NT2/D1 (cell line): ENCODE results near the gene GRHL3.

Experiments
- DNase-seq: peaks from one replicate; pipeline ENCODE4 v3.0.0-alpha.2; 2011; ENCODE audit warnings: low read depth, low spot score
- H3K27me3 ChIP-seq: 2 replicates; pipeline ENCODE4 v1.6.0; 2011; ENCODE audit warnings: mild to moderate bottlenecking; ENCODE audit not compliant: insufficient read length, insufficient read depth
- H3K36me3 ChIP-seq: 2 replicates; pipeline ENCODE4 v1.6.1; 2011; ENCODE audit warnings: mild to moderate bottlenecking, low read length, mixed read lengths; ENCODE audit not compliant: insufficient read depth, insufficient read length
- H3K4me1 ChIP-seq: 2 replicates; pipeline ENCODE4 v1.5.1; 2011; ENCODE audit not compliant: insufficient read depth, insufficient read length
- H3K4me3 ChIP-seq: 2 replicates; pipeline ENCODE4 v1.5.1; 2011; ENCODE audit warnings: low read depth; ENCODE audit not compliant: insufficient read length
- H3K9ac ChIP-seq: 2 replicates; pipeline ENCODE4 v1.6.0; 2011; ENCODE audit warnings: low read depth; ENCODE audit not compliant: insufficient read length
- H3K9me3 ChIP-seq: 2 replicates; pipeline ENCODE4 v1.5.1; 2011; ENCODE audit warnings: mild to moderate bottlenecking, low read length; ENCODE audit not compliant: insufficient read depth
- SUZ12 ChIP-seq: IDR thresholded peaks from 2 replicates; pipeline ENCODE4 v1.6.1; 2011; ENCODE audit not compliant: insufficient read length, insufficient read depth; ENCODE audit errors: extremely low read depth
- YY1 ChIP-seq: IDR thresholded peaks from 2 replicates; pipeline ENCODE4 v1.6.1; 2011; ENCODE audit not compliant: insufficient read length, insufficient read depth
- ZNF274 ChIP-seq: IDR thresholded peaks from 2 replicates; pipeline ENCODE4 v1.6.1; 2011; ENCODE audit warnings: mild to moderate bottlenecking, low read depth, low read length

Gene GRHL3

DNA sequence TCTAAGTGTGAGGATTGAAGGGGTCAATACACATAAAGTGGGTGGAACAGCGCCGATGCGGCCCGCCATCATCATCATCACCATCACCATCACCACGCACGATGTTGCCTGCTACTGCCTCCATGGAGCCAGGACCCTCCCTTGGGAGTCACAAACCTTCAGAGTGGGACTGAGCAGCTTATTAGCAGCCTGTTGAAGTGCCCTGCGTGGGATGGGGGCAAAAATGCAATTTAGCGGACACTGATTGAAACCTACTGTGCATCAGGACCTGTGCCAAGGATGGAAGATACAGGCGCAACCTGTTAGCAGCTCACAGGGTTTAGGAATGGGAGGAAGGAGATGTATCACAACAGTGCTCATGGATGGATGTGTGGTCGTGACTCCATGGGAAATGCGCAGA is 67.8 kb downstream of the GRHL3 start:
- no peak overlapping the region for H3K4me3 ChIP-seq
- H3K27me3 ChIP-seq: no peaks in the 10 kb centered on the region
- H3K4me1 ChIP-seq: peaks cover 2% of the 10 kb centered on the region
- H3K9ac ChIP-seq: no peak overlapping the region
- H3K9me3 ChIP-seq: peaks cover 15% of the 10 kb centered on the region; the same call in 1 of the 2 replicates
- DNase-seq: no peak
- TF ChIP-seq YY1: no peak
- no peak for TF ChIP-seq ZNF274
- peaks cover 40% of the 10 kb centered on the region for H3K36me3 ChIP-seq

DNA sequence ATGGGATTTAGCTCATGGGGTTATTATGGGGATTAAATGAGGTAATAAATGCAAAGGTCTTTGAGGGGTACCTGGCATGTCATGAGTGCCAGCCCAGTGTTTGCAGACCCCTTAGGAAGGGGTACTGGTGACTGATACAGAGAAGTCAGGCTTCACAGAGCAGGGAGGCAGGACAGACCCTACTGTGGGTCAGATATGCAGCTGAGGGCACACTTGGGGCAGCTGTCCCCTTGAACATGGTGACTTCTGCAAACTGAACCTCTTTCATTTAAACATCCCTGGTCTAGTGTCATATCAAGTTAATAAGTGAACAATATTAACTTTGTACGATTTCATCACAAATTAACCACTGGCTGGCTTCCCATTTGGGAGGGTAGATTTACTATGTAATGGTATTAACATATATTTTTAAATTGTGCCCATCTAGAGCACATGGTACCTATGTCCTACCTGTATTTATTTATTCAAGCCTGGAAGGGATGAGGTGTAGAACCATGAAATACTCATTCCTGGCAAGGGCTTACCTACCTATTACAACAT is 68.5 kb downstream of the GRHL3 start:
- H3K9ac ChIP-seq: no peak overlapping the region
- TF ChIP-seq SUZ12: no peak
- no peak for TF ChIP-seq ZNF274
- no peak for TF ChIP-seq YY1
- no peak for DNase-seq
- no peak overlapping the region for H3K4me3 ChIP-seq
- peaks cover 9% of the 10 kb centered on the region for H3K4me1 ChIP-seq
- peaks cover 34% of the 10 kb centered on the region for H3K36me3 ChIP-seq
- H3K9me3 ChIP-seq: peaks cover 15% of the 10 kb centered on the region; the same call in 1 of the 2 replicates
- H3K27me3 ChIP-seq: no peaks in the 10 kb centered on the region

GRCh38 chr1:24388331-24388885 is 69.3 kb downstream of the GRHL3 start:
- no peak overlapping the region for H3K9ac ChIP-seq
- peaks cover 15% of the 10 kb centered on the region; the same call in 1 of the 2 replicates for H3K9me3 ChIP-seq
- no peaks in the 10 kb centered on the region for H3K27me3 ChIP-seq
- no peak for TF ChIP-seq ZNF274
- TF ChIP-seq SUZ12: no peak
- TF ChIP-seq YY1: no peak
- peaks cover 32% of the 10 kb centered on the region for H3K36me3 ChIP-seq
- H3K4me1 ChIP-seq: peaks cover 9% of the 10 kb centered on the region
- no peak for DNase-seq
- H3K4me3 ChIP-seq: no peak overlapping the region

DNA sequence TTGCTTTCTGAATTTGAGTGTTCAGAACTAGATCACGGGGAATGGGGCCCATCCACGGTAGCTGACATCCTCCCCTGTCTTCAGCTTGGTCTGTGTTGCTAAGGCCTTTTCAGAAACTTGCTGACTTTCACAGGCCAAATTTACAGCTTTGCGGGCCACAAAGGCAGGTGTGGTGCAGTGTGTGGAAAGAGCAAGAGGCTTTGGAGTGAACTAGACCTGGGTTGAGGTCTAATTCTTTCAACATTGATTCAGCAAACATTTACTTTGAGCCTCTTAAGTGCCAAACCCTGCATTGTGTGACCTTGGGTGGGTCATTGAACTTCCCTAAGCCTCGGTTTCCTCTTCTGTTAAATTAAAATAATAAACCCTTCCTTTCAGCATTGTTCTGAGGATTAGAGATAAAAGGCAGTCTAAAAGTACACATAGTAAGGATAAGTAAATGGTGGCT is 70.1 kb downstream of the GRHL3 start:
- no peak for TF ChIP-seq ZNF274
- no peak for TF ChIP-seq YY1
- no peak for TF ChIP-seq SUZ12
- no peak for DNase-seq
- Histone ChIP-seq H3K9ac (no peak overlapping the region), H3K36me3 (peaks cover 29% of the 10 kb centered on the region), H3K4me3 (no peak overlapping the region), H3K9me3 (peaks cover 15% of the 10 kb centered on the region; the same call in 1 of the 2 replicates), H3K27me3 (no peaks in the 10 kb centered on the region), H3K4me1 (peaks cover 9% of the 10 kb centered on the region)

DNA sequence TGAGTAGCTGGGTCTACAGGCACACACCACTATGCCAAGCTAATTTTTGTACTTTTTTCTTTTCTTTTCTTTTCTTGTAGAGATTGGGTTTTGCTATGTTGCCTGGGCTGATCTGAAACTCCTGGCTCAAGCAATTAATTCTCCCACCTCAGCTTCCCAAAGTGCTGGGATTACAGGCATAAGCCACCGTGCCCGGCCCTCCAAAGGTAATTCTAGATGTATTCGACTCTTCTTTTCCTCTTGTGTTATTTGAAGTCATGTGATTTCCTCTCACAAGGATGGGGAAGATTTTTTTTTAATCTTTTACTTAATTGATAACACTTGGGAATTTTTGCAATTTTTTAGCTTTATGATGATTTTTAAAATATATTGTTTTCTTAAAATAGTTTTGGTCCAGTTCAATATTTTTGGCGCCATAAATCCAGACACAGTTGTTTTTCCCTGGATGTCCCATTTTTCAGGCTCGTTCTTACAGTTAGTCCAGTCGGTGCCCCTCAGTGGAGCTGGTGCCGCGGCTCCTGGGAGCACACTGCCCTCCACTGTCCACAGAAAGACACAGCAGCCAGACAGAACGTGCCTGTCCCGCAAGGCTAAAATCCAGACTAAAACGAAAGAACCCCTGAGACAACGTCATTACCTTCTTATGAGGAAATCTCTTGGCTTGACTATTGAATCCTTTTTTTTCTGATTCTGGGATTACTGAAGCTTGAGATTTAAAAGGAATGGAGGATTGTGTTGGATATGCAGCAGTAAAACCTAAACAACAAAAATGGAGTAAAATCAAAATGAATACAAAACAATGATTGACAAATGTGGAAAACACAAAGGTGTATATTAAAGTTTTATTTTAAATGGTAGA is 72.0 kb downstream of the GRHL3 start:
- H3K4me3 ChIP-seq: no peak overlapping the region
- peaks cover 29% of the 10 kb centered on the region for H3K36me3 ChIP-seq
- no peak overlapping the region for H3K9ac ChIP-seq
- no peaks in the 10 kb centered on the region for H3K27me3 ChIP-seq
- H3K9me3 ChIP-seq: peaks cover 14% of the 10 kb centered on the region; the same call in 1 of the 2 replicates
- TF ChIP-seq YY1: no peak
- peak; percentile 87 for DNase-seq
- H3K4me1 ChIP-seq: peaks cover 9% of the 10 kb centered on the region

DNA sequence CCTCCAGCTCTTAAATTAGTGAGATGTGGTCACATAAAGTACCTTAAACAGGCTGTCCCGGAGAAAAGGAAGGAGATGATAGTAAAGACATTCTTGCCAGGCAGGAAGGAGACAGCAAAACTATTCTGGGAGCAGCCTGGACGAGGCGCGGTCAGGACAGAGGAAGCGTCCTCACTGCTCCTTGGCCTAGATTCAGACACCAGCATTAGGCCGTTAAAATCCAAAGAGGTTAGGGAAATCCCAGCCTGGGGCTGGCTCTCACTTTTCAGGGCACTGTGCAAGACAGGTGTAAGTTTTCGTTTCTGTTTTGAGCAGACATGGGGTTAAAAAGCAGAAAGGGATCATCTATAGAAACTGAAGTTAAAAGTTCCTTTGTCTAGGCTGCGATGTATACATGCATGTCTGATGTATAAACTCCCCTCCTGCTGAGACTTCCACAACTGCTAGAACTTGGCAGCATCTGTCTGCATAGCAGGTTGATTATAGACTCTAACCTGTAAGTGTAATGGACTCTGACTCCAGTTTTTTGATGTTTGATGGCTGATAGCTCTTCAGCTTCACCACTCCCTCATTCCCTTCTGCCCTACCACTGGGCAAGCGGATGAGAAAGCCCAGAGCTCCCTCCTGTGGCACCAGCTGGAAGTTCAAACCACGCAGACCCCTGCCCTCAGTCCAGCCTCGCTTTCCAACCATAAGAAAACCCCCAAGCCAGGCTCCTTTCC is 72.9 kb downstream of the GRHL3 start:
- Histone ChIP-seq H3K4me3 (no peak overlapping the region), H3K27me3 (no peaks in the 10 kb centered on the region), H3K36me3 (peaks cover 20% of the 10 kb centered on the region), H3K4me1 (peaks cover 9% of the 10 kb centered on the region), H3K9ac (peak overlapping the region; percentile 59), H3K9me3 (peaks cover 5% of the 10 kb centered on the region; the same call in 1 of the 2 replicates)
- no peak for TF ChIP-seq ZNF274
- TF ChIP-seq SUZ12: no peak
- no peak for TF ChIP-seq YY1
- peak; percentile 80 for DNase-seq

DNA sequence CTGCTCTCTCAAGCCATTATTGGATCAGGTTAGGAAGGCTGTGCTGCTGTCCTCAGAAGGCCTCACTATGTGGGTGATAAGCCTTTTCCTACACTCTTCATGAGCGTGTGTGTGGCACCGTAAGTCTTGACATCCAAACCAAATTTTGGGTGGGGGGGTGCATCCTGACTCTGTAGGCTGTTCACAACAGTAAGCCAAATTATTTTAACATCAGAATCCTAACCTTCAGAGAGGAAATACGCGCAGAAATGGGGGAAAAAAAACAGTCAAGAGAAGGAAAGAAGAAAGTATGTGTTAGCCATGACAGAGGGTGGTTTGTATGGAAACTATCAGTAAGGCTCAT is 73.4 kb downstream of the GRHL3 start:
- peaks cover 15% of the 10 kb centered on the region for H3K36me3 ChIP-seq
- H3K9ac ChIP-seq: no peak overlapping the region
- TF ChIP-seq SUZ12: no peak
- no peaks in the 10 kb centered on the region for H3K9me3 ChIP-seq
- no peak overlapping the region for H3K4me3 ChIP-seq
- DNase-seq: no peak
- no peaks in the 10 kb centered on the region for H3K27me3 ChIP-seq
- H3K4me1 ChIP-seq: peaks cover 9% of the 10 kb centered on the region
